ENCODE results near the gene PRDM5. TPM values are rescaled to one million over a fixed set of nuclear protein-coding genes. Genes with fewer than 3 reads are reported as not detected.
A peak's percentile ranks its signal among the peaks of the same experiment; 100 is the strongest.

PRDM5 gene
- total RNA-seq, 1 donor from 2014 or later: 7.3 TPM

DNA sequence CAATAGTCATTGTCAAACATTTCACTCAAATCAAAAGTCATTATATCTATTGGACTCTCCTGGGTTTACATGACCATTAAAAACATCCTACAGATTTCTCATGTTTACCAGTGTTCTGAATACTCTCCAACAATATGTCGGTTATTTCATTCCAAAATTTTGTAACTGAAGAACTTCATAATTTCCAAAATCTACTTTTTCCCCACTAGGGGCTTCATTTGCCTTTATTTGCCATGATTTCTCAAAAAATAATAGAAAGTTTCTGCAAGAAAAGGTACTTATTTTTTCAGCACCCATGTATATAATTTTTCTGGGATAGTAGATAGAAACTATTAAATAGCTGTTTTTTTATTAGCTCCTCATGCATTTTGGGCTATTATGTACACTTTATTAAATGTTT lies 49.0 kb downstream of the PRDM5 start:
- Histone ChIP-seq H3K36me3 (ENCODE audit: control insufficient read depth, insufficient read depth, low read length) (no peaks in the 10 kb centered on the region), H3K27me3 (ENCODE audit: control insufficient read depth, insufficient read depth, low read length) (no peaks in the 10 kb centered on the region), H3K4me3 (ENCODE audit: low read depth, low read length) (no peak overlapping the region)
- TF ChIP-seq, protein P1, sequence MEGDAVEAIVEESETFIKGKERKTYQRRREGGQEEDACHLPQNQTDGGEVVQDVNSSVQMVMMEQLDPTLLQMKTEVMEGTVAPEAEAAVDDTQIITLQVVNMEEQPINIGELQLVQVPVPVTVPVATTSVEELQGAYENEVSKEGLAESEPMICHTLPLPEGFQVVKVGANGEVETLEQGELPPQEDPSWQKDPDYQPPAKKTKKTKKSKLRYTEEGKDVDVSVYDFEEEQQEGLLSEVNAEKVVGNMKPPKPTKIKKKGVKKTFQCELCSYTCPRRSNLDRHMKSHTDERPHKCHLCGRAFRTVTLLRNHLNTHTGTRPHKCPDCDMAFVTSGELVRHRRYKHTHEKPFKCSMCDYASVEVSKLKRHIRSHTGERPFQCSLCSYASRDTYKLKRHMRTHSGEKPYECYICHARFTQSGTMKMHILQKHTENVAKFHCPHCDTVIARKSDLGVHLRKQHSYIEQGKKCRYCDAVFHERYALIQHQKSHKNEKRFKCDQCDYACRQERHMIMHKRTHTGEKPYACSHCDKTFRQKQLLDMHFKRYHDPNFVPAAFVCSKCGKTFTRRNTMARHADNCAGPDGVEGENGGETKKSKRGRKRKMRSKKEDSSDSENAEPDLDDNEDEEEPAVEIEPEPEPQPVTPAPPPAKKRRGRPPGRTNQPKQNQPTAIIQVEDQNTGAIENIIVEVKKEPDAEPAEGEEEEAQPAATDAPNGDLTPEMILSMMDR (IDR thresholded peaks at IDR 0.05; ENCODE audit: insufficient read depth, low read length, poor library complexity, severe bottlenecking): no peak
- no peak for DNase-seq (ENCODE audit: low read depth)

DNA sequence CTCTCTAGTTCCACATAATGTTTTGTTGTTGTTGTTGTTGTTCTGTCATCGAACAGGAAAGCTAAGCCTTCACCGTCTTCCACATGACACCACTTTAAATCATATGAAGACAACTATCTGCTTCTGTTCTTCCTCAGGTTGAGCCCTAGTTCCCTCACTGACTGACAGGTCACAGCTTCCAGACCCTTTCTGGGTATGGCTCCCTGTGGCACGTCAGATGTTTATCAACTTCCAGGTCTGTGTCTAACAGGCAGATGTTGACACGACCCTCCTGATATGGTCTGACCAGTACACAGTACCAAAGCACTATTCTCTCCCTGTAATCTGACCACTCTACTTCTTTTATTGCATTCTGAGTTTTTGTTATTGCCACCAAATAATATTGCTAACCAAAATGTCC lies 51.4 kb downstream of the PRDM5 start:
- Histone ChIP-seq H3K27me3 (ENCODE audit: control insufficient read depth, insufficient read depth, low read length) (no peaks in the 10 kb centered on the region), H3K36me3 (ENCODE audit: control insufficient read depth, insufficient read depth, low read length) (no peaks in the 10 kb centered on the region), H3K4me3 (ENCODE audit: low read depth, low read length) (no peak overlapping the region)
- DNase-seq (ENCODE audit: low read depth): no peak
- TF ChIP-seq, protein P1 (IDR thresholded peaks at IDR 0.05; ENCODE audit: insufficient read depth, low read length, poor library complexity, severe bottlenecking): no peak

DNA sequence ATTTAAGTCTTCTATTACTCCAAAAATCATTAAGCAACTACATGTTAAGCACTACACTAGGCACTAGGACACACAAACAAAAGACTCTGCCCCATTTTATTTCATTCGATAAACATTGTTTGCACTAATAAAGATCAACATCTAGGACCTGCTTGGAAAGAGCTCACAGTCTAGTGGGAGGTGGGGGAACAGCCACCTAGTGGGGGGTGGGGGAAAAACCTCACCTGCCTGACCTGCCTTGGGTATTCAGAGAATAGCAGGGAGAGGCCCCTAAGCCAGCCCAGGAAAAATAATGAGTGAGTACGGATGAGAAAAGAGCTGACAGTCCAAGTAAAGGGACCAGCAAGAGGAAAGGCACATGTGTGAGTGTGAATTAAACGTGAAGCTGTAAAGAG lies 52.2 kb downstream of the PRDM5 start:
- TF ChIP-seq, protein P1 (IDR thresholded peaks at IDR 0.05; ENCODE audit: insufficient read depth, low read length, poor library complexity, severe bottlenecking): peak; percentile 26

DNA sequence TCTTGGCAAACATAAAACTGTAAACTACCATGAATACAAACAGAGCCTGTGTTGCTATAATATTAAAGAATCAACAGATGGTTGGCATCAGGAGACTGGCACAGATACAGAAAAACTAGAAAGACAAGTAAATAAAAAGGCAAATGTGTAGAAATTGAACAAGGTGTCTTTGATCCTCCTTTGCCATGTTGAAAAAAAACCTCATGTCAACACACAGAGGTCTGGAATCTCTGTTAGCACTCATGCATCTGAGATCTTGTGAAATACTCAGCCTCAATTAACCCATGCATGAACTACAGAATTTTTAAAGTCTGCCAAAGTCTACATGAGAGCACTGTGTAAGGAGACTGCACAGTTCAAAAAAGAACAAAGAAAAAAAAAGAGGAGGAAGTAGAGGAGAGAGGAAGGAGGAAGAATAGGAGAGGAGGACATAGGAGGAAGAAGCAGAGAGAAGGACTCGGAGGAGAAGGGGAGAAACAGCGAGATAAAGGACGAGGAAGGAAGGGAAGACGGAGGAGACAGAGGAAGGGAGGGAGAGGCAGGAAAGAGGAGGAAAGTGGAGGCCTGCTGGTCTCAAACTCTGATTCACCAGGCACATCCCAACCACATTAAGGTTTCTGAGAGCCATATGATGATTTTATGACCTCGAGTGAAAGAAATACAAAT lies 52.8 kb downstream of the PRDM5 start:
- no peaks in the 10 kb centered on the region for H3K36me3 ChIP-seq (ENCODE audit: control insufficient read depth, insufficient read depth, low read length)
- TF ChIP-seq, protein P1 (IDR thresholded peaks at IDR 0.05; ENCODE audit: insufficient read depth, low read length, poor library complexity, severe bottlenecking): no peak
- H3K4me3 ChIP-seq (ENCODE audit: low read depth, low read length): no peak overlapping the region
- DNase-seq (ENCODE audit: low read depth): no peak
- no peaks in the 10 kb centered on the region for H3K27me3 ChIP-seq (ENCODE audit: control insufficient read depth, insufficient read depth, low read length)

More for the DNA sequence above, 52.2 kb downstream of the PRDM5 start:
- no peak for DNase-seq (ENCODE audit: low read depth)
- Histone ChIP-seq H3K4me3 (ENCODE audit: low read depth, low read length) (no peak overlapping the region), H3K27me3 (ENCODE audit: control insufficient read depth, insufficient read depth, low read length) (no peaks in the 10 kb centered on the region), H3K36me3 (ENCODE audit: control insufficient read depth, insufficient read depth, low read length) (no peaks in the 10 kb centered on the region)

DNA sequence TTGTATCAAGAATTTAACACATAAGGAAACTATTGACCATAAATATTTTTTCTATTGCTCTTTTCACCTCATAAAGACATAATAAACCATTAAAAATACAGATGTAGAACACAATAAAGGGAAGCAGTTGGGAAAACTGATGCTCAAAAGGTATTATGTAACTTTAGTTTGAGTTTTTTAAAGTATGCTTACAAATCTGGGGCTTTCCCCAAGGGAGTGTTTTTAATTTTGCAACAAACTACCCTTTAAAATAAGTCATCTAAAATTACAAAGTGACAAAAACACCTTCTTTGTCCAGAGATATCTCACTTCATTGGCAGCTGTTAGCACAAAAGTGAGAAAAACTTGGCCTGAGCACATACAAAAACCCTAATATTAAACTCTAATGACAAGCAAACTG lies 55.0 kb downstream of the PRDM5 start:
- TF ChIP-seq, protein P1 (IDR thresholded peaks at IDR 0.05; ENCODE audit: insufficient read depth, low read length, poor library complexity, severe bottlenecking): no peak
- H3K4me3 ChIP-seq (ENCODE audit: low read depth, low read length): no peak overlapping the region
- no peak for DNase-seq (ENCODE audit: low read depth)
- no peaks in the 10 kb centered on the region for H3K27me3 ChIP-seq (ENCODE audit: control insufficient read depth, insufficient read depth, low read length)
- no peaks in the 10 kb centered on the region for H3K36me3 ChIP-seq (ENCODE audit: control insufficient read depth, insufficient read depth, low read length)

DNA sequence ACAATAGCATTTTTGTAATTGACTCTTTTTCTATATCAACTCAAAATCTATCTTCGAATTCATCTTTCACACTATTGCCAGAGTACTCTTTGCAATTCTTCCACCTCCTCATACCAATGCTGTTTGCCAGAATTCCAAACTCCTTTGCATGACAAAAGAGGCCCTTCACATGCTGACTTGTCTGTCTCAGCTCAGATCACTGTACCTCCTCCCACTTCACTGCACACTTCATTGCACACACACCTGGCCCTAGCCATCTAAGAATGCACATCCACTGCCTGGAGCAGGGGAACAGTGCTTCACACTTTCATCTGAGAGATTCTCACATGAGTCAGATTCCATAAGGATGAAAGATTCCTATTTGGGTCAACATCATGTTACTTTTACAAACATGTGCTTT lies 56.5 kb downstream of the PRDM5 start:
- Histone ChIP-seq H3K4me3 (ENCODE audit: low read depth, low read length) (no peak overlapping the region), H3K27me3 (ENCODE audit: control insufficient read depth, insufficient read depth, low read length) (no peaks in the 10 kb centered on the region), H3K36me3 (ENCODE audit: control insufficient read depth, insufficient read depth, low read length) (no peaks in the 10 kb centered on the region)
- TF ChIP-seq, protein P1 (IDR thresholded peaks at IDR 0.05; ENCODE audit: insufficient read depth, low read length, poor library complexity, severe bottlenecking): no peak
- peak; percentile 86 for DNase-seq (ENCODE audit: low read depth)
